ENCODE data around the gene MCM9. TPM values are rescaled to one million over a fixed set of nuclear protein-coding genes. Genes with fewer than 3 reads are reported as not detected.

MCM9 gene
- total and polyA plus RNA-seq, 2 experiments from 2014 or later, result 11.1 to 13.5 TPM

DNA sequence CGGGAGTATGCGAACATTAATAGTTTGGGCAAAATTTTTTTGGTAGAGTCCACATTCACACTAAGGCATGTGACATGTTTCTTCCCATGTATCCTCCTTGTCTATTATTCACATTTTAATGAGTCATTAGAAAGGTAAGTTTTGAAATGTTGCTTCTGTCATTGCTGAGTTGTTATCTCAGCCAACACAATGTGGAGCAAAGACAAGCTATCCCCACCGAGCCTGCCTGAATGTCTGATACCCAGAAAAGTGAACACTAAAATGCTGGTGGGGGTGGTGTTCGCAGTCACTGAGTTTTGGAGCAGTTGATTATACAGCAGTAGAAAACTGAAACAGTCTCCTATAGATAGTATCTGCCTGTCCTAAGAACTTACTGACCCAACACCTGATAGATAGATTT is 109.3 kb downstream of the MCM9 start:
- no peak for DNase-seq (ENCODE audit: low spot score)
- no peak overlapping the region for H2AFZ ChIP-seq
- no peaks in the 10 kb centered on the region for H3K9me2 ChIP-seq (replicated peaks; ENCODE audit: insufficient read depth)
- 91% methylated on average over 4 of the region's 4 CpGs for WGBS (ENCODE audit: low lambda C conversion rate, missing lambda C conversion rate)
- H3K27me3 ChIP-seq, result no peaks in the 10 kb centered on the region
- H3K27ac ChIP-seq, result no peak overlapping the region
- H3K4me3 ChIP-seq, result no peak overlapping the region
- TF ChIP-seq EZH2phosphoT487 (IDR thresholded peaks at IDR 0.05; ENCODE audit: low read depth, severe bottlenecking, unreplicated experiment), result no peak
- TF ChIP-seq EZH2 (IDR thresholded peaks at IDR 0.05; ENCODE audit: borderline replicate concordance), result no peak
- TF ChIP-seq, protein P1, sequence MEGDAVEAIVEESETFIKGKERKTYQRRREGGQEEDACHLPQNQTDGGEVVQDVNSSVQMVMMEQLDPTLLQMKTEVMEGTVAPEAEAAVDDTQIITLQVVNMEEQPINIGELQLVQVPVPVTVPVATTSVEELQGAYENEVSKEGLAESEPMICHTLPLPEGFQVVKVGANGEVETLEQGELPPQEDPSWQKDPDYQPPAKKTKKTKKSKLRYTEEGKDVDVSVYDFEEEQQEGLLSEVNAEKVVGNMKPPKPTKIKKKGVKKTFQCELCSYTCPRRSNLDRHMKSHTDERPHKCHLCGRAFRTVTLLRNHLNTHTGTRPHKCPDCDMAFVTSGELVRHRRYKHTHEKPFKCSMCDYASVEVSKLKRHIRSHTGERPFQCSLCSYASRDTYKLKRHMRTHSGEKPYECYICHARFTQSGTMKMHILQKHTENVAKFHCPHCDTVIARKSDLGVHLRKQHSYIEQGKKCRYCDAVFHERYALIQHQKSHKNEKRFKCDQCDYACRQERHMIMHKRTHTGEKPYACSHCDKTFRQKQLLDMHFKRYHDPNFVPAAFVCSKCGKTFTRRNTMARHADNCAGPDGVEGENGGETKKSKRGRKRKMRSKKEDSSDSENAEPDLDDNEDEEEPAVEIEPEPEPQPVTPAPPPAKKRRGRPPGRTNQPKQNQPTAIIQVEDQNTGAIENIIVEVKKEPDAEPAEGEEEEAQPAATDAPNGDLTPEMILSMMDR (IDR thresholded peaks at IDR 0.05; ENCODE audit: poor library complexity), result no peak
- H3K36me3 ChIP-seq (replicated peaks; ENCODE audit: insufficient read depth, low read depth), result no peaks in the 10 kb centered on the region
- H3K4me2 ChIP-seq, result no peak overlapping the region
- no peaks in the 10 kb centered on the region for H4K20me1 ChIP-seq (ENCODE audit: insufficient read depth, poor library complexity, severe bottlenecking)
- no peaks in the 10 kb centered on the region for H3K79me2 ChIP-seq
- no peaks in the 10 kb centered on the region for H3K4me1 ChIP-seq (ENCODE audit: insufficient read depth)
- no peaks in the 10 kb centered on the region for H3K9me3 ChIP-seq (ENCODE audit: low read depth)

DNA sequence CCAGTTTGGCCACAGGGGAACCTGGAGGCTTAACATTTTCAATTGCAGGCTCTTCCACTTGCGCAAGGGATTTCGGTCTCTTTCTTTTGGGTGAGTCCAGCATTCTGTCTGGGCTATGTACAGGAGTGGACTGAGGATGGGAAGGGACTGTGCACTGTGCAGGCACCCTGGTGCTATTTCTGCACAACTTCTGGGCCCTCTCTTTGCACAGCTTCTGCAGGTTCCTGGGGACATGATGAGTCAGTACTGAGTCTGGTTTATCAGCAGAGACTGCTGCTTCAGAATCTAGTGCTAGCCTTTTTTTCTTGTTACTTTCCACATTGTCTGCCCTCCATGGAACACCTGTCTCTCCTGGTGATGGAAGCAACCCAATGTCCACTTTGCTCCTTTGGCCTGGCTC is 119.5 kb downstream of the MCM9 start:
- DNase-seq (ENCODE audit: low spot score), result no peak
- H3K36me3 ChIP-seq (replicated peaks; ENCODE audit: insufficient read depth, low read depth), result no peaks in the 10 kb centered on the region
- H2AFZ ChIP-seq, result no peak overlapping the region
- no peak overlapping the region for H3K4me2 ChIP-seq
- H3K27me3 ChIP-seq, result no peaks in the 10 kb centered on the region
- TF ChIP-seq EZH2 (IDR thresholded peaks at IDR 0.05; ENCODE audit: borderline replicate concordance), result no peak
- TF ChIP-seq EZH2phosphoT487 (IDR thresholded peaks at IDR 0.05; ENCODE audit: low read depth, severe bottlenecking, unreplicated experiment), result no peak
- TF ChIP-seq, protein P1 (IDR thresholded peaks at IDR 0.05; ENCODE audit: poor library complexity), result no peak
- H3K79me2 ChIP-seq, result no peaks in the 10 kb centered on the region
- 97% methylated on average over 2 of the region's 2 CpGs for WGBS (ENCODE audit: low lambda C conversion rate, missing lambda C conversion rate)
- H3K27ac ChIP-seq, result no peak overlapping the region
- H3K4me1 ChIP-seq (ENCODE audit: insufficient read depth), result no peaks in the 10 kb centered on the region
- no peaks in the 10 kb centered on the region for H4K20me1 ChIP-seq (ENCODE audit: insufficient read depth, poor library complexity, severe bottlenecking)
- H3K9me3 ChIP-seq (ENCODE audit: low read depth), result no peaks in the 10 kb centered on the region
- H3K4me3 ChIP-seq, result no peak overlapping the region
- H3K9me2 ChIP-seq (replicated peaks; ENCODE audit: insufficient read depth), result no peaks in the 10 kb centered on the region

DNA sequence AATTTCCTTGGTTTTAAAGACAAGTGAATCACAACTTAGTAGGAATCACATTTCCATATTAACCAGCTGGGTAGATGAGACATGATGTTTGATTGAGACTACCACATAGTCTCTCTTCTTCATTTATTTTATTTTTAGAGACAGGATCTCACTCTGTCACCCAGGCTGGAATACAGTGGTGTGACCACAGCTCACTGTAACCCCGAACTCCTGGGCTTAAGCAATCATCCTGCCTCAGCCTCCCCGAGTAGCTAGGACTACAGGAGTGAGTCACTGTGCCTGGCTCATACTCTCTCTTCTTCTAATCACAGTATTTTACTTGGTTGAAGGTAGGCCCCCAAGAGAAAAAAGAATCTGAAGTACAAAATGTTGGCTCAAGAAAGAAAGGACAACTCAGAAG is 121.2 kb downstream of the MCM9 start:
- H3K4me2 ChIP-seq, result no peak overlapping the region
- TF ChIP-seq, protein P1 (IDR thresholded peaks at IDR 0.05; ENCODE audit: poor library complexity), result no peak
- TF ChIP-seq EZH2phosphoT487 (IDR thresholded peaks at IDR 0.05; ENCODE audit: low read depth, severe bottlenecking, unreplicated experiment), result no peak
- no peak for TF ChIP-seq EZH2 (IDR thresholded peaks at IDR 0.05; ENCODE audit: borderline replicate concordance)
- 83% methylated on average over 2 of the region's 2 CpGs for WGBS (ENCODE audit: low lambda C conversion rate, missing lambda C conversion rate)

DNA sequence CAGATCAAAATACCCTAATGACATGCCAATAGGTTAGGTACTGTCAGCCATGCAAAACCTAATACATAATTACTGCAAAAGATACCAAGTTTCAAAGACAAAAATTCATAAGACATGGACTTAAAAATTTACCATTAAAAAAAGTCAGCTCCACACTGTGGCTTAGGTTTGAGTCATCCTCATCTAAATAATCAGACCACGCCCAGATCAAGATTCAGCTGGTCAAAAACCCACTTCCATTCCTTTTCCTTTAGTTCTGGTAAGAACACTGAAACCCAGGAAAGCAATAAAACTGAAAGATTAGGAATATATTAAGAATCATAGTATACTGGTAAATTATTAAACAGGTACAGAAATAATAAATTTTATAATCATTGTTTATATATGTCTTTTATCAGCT is 122.0 kb downstream of the MCM9 start:
- TF ChIP-seq EZH2phosphoT487 (IDR thresholded peaks at IDR 0.05; ENCODE audit: low read depth, severe bottlenecking, unreplicated experiment), result no peak
- TF ChIP-seq, protein P1 (IDR thresholded peaks at IDR 0.05; ENCODE audit: poor library complexity), result no peak
- Histone ChIP-seq H2AFZ (no peak overlapping the region), H3K4me1 (ENCODE audit: insufficient read depth) (no peaks in the 10 kb centered on the region), H3K79me2 (no peaks in the 10 kb centered on the region), H3K36me3 (replicated peaks; ENCODE audit: insufficient read depth, low read depth) (no peaks in the 10 kb centered on the region), H3K9me3 (ENCODE audit: low read depth) (no peaks in the 10 kb centered on the region), H3K9me2 (replicated peaks; ENCODE audit: insufficient read depth) (no peaks in the 10 kb centered on the region), H4K20me1 (ENCODE audit: insufficient read depth, poor library complexity, severe bottlenecking) (no peaks in the 10 kb centered on the region), H3K4me2 (no peak overlapping the region), H3K27ac (no peak overlapping the region), H3K4me3 (no peak overlapping the region), H3K27me3 (no peaks in the 10 kb centered on the region)
- WGBS (ENCODE audit: low lambda C conversion rate, missing lambda C conversion rate), result 97% methylated on average over 1 of the region's 1 CpG
- DNase-seq (ENCODE audit: low spot score), result no peak

More for the DNA sequence above, 121.2 kb downstream of the MCM9 start:
- no peak overlapping the region for H3K4me3 ChIP-seq
- H3K4me1 ChIP-seq (ENCODE audit: insufficient read depth), result no peaks in the 10 kb centered on the region
- H3K27ac ChIP-seq, result no peak overlapping the region
- no peak overlapping the region for H2AFZ ChIP-seq
- H3K36me3 ChIP-seq (replicated peaks; ENCODE audit: insufficient read depth, low read depth), result no peaks in the 10 kb centered on the region
- H4K20me1 ChIP-seq (ENCODE audit: insufficient read depth, poor library complexity, severe bottlenecking), result no peaks in the 10 kb centered on the region
- no peaks in the 10 kb centered on the region for H3K27me3 ChIP-seq
- H3K79me2 ChIP-seq, result no peaks in the 10 kb centered on the region
- H3K9me3 ChIP-seq (ENCODE audit: low read depth), result no peaks in the 10 kb centered on the region
- no peaks in the 10 kb centered on the region for H3K9me2 ChIP-seq (replicated peaks; ENCODE audit: insufficient read depth)
- DNase-seq (ENCODE audit: low spot score), result no peak
